Tibial artery (tissue), 4 donors: Measurements from ENCODE around the gene STMN3.
"Not testable (repeated sequence)": the region's sequence is repeated elsewhere in the genome, so short reads cannot be mapped to it uniquely, and the experiment has no call there.

Source experiments
- DNase-seq, 2 donors: peaks; one replicate each; pipeline ENCODE4 v3.0.0-alpha.2; 2019
- H3K27ac ChIP-seq, 2 donors: fragments of 200-600 bp; sonication (generic) in 1 of 2; 1 replicate in 1 of 2; 2 replicates in 1 of 2; pipeline ENCODE4 v1.5.1; 2018 to 2019; ENCODE audit warnings: mild to moderate bottlenecking in 1 of 2
- H3K27me3 ChIP-seq, 2 donors: fragments of 200-600 bp; sonication (generic) in 1 of 2; one replicate each; pipeline versions ENCODE4 v1.5.1 to v1.6.0; 2016 to 2019
- H3K36me3 ChIP-seq, 3 donors: fragments of 200-600 bp; sonication (generic) in 2 of 3; one replicate each; pipeline ENCODE4 v1.5.1; 2016 to 2019; ENCODE audit warnings: mild to moderate bottlenecking in 2 of 3
- H3K4me1 ChIP-seq, 4 donors: fragments of 200-600 bp; sonication (generic) in 2 of 4; 1 replicate in 3 of 4; 2 replicates in 1 of 4; pipeline ENCODE4 v1.5.1; 2016 to 2019
- H3K4me3 ChIP-seq, 2 donors: fragments of 200-600 bp; sonication (generic) in 1 of 2; 1 replicate in 1 of 2; 2 replicates in 1 of 2; pipeline ENCODE4 v1.5.1; 2018 to 2019; ENCODE audit warnings: mild to moderate bottlenecking in 2 of 2
- H3K9me3 ChIP-seq, 3 donors: fragments of 200-600 bp; sonication (generic) in 1 of 3; one replicate each; pipeline ENCODE4 v1.5.1; 2016 to 2019
- CTCF ChIP-seq, 2 experiments: fragments of 200-600 bp in 1 of 2; fragments of 450-650 bp in 1 of 2; IDR thresholded peaks; one replicate each; pipeline ENCODE4 v1.5.1; 2017 to 2019; ENCODE audit warnings: antibody characterized with exemption in 2 of 2, mild to moderate bottlenecking in 1 of 2, moderate library complexity in 1 of 2
- intact Hi-C: fragments of 100-400 bp; cut with DNase I; formaldehyde crosslinking; loops from one replicate; pipeline ENCODE4 v1.15.0; 2023; ENCODE audit warnings: low total_unique reads

STMN3 gene

GRCh38 chr20:63602321-63602720, 50.9 kb downstream of the STMN3 start:
- H3K9me3 ChIP-seq: no peaks in the 10 kb centered on the region

GRCh38 chr20:63601679-63602078, 51.5 kb downstream of the STMN3 start:
- H3K27ac ChIP-seq, intact Hi-C loops, DNase-seq, H3K9me3 ChIP-seq, H3K27me3 ChIP-seq, H3K4me3 ChIP-seq, H3K4me1 ChIP-seq: not testable (repeated sequence)
- H3K36me3 ChIP-seq: peaks cover 40 to 76% (median 51%) of the 10 kb centered on the region in 3 donors

More at GRCh38 chr20:63602321-63602720, 50.9 kb downstream of the STMN3 start:
- H3K27me3 ChIP-seq: no peaks in the 10 kb centered on the region
- H3K27ac ChIP-seq: no peak overlapping the region
- H3K36me3 ChIP-seq: peaks cover 40 to 73% (median 47%) of the 10 kb centered on the region in 3 donors
- TF ChIP-seq CTCF (IDR thresholded peaks at IDR 0.05): no peak
- DNase-seq: no peak
- H3K4me3 ChIP-seq: no peak overlapping the region
- H3K4me1 ChIP-seq: no peaks in the 10 kb centered on the region
- intact Hi-C loops: no loop called here

GRCh38 chr20:63599396-63600050, 53.7 kb downstream of the STMN3 start:
- no peaks in the 10 kb centered on the region for H3K9me3 ChIP-seq
- TF ChIP-seq CTCF (IDR thresholded peaks at IDR 0.05): no peak
- H3K27me3 ChIP-seq: no peaks in the 10 kb centered on the region
- DNase-seq: no peak
- no peak overlapping the region for H3K4me3 ChIP-seq
- peaks cover 39 to 90% (median 69%) of the 10 kb centered on the region in 3 donors for H3K36me3 ChIP-seq
- H3K27ac ChIP-seq: no peak overlapping the region
- H3K4me1 ChIP-seq: no peaks in the 10 kb centered on the region
- intact Hi-C loops: no loop called here

GRCh38 chr20:63598479-63599395, 54.5 kb downstream of the STMN3 start:
- H3K4me1 ChIP-seq: no peaks in the 10 kb centered on the region
- no peak overlapping the region for H3K4me3 ChIP-seq
- TF ChIP-seq CTCF (IDR thresholded peaks at IDR 0.05): no peak
- peaks cover 41 to 91% (median 70%) of the 10 kb centered on the region in 3 donors for H3K36me3 ChIP-seq
- DNase-seq: no peak
- no peak overlapping the region for H3K27ac ChIP-seq
- intact Hi-C loops: no loop called here
- H3K9me3 ChIP-seq: no peaks in the 10 kb centered on the region
- no peaks in the 10 kb centered on the region for H3K27me3 ChIP-seq

GRCh38 chr20:63597651-63598478, 55.4 kb downstream of the STMN3 start:
- Histone ChIP-seq H3K4me1 (no peaks in the 10 kb centered on the region), H3K9me3 (no peaks in the 10 kb centered on the region), H3K36me3 (peaks cover 41 to 93% (median 71%) of the 10 kb centered on the region in 3 donors), H3K4me3 (no peak overlapping the region), H3K27ac (no peak overlapping the region), H3K27me3 (no peaks in the 10 kb centered on the region)
- no peak for TF ChIP-seq CTCF (IDR thresholded peaks at IDR 0.05)
- no peak for DNase-seq
- intact Hi-C loops: no loop called here
